ENCODE data around the gene UBXN6.

DNA sequence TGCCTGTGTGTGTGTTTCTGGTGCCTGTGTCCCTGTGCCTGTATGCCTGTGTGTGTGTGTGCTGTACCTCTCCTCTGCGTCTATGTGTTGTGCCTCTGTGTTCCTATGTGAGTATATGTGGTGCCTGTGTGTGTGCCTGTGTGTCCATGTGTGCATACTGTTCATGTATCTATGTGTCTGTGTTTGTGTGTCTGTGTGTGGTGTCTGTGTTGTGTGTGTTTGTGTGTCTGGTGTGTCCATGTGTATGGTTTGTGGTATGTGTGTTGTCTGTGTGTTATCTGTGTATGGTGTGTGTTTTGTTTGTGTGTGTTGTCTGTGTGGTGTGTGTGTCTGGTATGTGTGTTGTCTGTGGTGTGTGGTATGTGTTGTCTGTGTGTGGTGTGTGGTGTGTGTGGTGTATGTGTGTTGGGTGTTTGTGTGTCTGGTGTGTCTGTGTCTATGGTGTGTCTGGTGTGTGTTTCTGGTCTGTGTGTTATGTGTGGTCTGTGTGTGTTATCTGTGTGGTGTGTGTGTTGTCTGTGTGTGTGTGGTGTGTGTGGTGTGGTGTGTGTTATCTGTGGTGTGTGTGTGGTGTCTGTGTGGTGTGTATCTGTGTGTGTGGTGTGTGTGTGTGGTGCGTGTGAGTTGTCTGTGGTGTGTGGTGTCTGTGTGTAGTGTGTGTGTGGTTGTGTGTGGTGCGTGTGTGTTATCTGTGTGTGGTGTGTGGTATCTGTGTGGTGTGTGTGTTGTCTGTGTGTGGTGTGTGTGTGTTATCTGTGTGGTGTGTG is 34.9 kb upstream of the UBXN6 start:
- TF ChIP-seq POLR2AphosphoS5 (IDR thresholded peaks at IDR 0.05; ENCODE audit: low read depth, low read length) (no peak), POLR2A (IDR thresholded peaks at IDR 0.05; ENCODE audit: low read depth, low read length) (no peak), SPI1 (IDR thresholded peaks at IDR 0.05; ENCODE audit: low read depth, low read length) (no peak)
